Urinary bladder (tissue), 4 donors: ENCODE results near the gene AFAP1. TPM values are rescaled to one million over a fixed set of nuclear protein-coding genes. Genes with fewer than 3 reads are reported as not detected.
A peak's percentile ranks its signal among the peaks of the same experiment; 100 is the strongest.

Experiments used
- DNase-seq: peaks from one replicate; pipeline ENCODE4 v3.0.0-alpha.2; 2015; ENCODE audit errors: extremely low spot score
- H3K27ac ChIP-seq: one replicate; pipeline ENCODE4 v1.5.1; 2013; ENCODE audit warnings: low read depth, mild to moderate bottlenecking, moderate library complexity
- H3K36me3 ChIP-seq: one replicate; pipeline ENCODE4 v1.6.1; 2013; ENCODE audit warnings: mild to moderate bottlenecking, moderate library complexity; ENCODE audit not compliant: insufficient read depth
- H3K4me1 ChIP-seq: one replicate; pipeline ENCODE4 v1.6.1; 2013; ENCODE audit warnings: mild to moderate bottlenecking, moderate library complexity; ENCODE audit not compliant: insufficient read depth
- H3K4me3 ChIP-seq: one replicate; pipeline ENCODE4 v1.5.1; 2013; ENCODE audit warnings: low read depth, low read length
- WGBS: extraction: QIAGEN DNeasy Blood & Tissue Kit; methylation state at CpG from one replicate; pipeline ENCODE4 v1.1.7; 2013; 5-methylcytosine and 5-hydroxymethylcytosine counted together
- polyA plus RNA-seq: library from polyadenylated mRNA; stranded (reverse); fragments of 200-250 nt; gene quantifications from one replicate; pipeline ENCODE4 v1.2.3, GENCODE V29; 2013
- total RNA-seq: library from RNA; depleted of rRNA; stranded (reverse); fragments of >200 nt; gene quantifications from one replicate; pipeline ENCODE4 v1.2.3, GENCODE V29; 2014
- donor health status: healthy with polysubstance abuse.
- donor health status: healthy.

AFAP1 gene
- total and polyA plus RNA-seq, 2 donors = 27.8 to 41.8 TPM

- Histone ChIP-seq H3K27ac (no peak overlapping the region), H3K4me3 (no peak overlapping the region), H3K4me1 (no peaks in the 10 kb centered on the region), H3K36me3 (no peaks in the 10 kb centered on the region)
- no peak for DNase-seq
- 86% methylated on average over 12 of the region's 12 CpGs for WGBS
Observed at GRCh38 chr4:7894098-7894676, 45.5 kb downstream of the AFAP1 start.

- no peak overlapping the region for H3K27ac ChIP-seq
- WGBS = 89% methylated on average over 9 of the region's 9 CpGs
- no peak overlapping the region for H3K4me3 ChIP-seq
- no peaks in the 10 kb centered on the region for H3K4me1 ChIP-seq
- no peaks in the 10 kb centered on the region for H3K36me3 ChIP-seq
- DNase-seq = no peak
Observed at GRCh38 chr4:7893539-7893938, 46.1 kb downstream of the AFAP1 start.

GRCh38 chr4:7892212-7893019 is 47.2 kb downstream of the AFAP1 start:
- Histone ChIP-seq H3K27ac (no peak overlapping the region), H3K4me1 (no peaks in the 10 kb centered on the region), H3K36me3 (no peaks in the 10 kb centered on the region), H3K4me3 (no peak overlapping the region)
- DNase-seq = no peak
- 57% methylated on average over 12 of the region's 12 CpGs for WGBS

- DNase-seq = no peak
- H3K36me3 ChIP-seq = no peaks in the 10 kb centered on the region
- H3K27ac ChIP-seq = no peak overlapping the region
- no peaks in the 10 kb centered on the region for H3K4me1 ChIP-seq
- no peak overlapping the region for H3K4me3 ChIP-seq
- WGBS = 38% methylated on average over 7 of the region's 7 CpGs
Observed at GRCh38 chr4:7890635-7891393, 48.8 kb downstream of the AFAP1 start.

- DNase-seq = no peak
Observed at GRCh38 chr4:7887436-7887835, 52.2 kb downstream of the AFAP1 start.

GRCh38 chr4:7886007-7886973 is 53.4 kb downstream of the AFAP1 start:
- Histone ChIP-seq H3K36me3 (no peaks in the 10 kb centered on the region), H3K4me3 (no peak overlapping the region), H3K27ac (peak overlapping the region; percentile 38), H3K4me1 (no peaks in the 10 kb centered on the region)
- 30% methylated on average over 9 of the region's 9 CpGs for WGBS
- no peak for DNase-seq

More at GRCh38 chr4:7887436-7887835, 52.2 kb downstream of the AFAP1 start:
- H3K36me3 ChIP-seq = no peaks in the 10 kb centered on the region
- H3K4me3 ChIP-seq = no peak overlapping the region
- H3K27ac ChIP-seq = no peak overlapping the region
- H3K4me1 ChIP-seq = no peaks in the 10 kb centered on the region
- 50% methylated on average over 3 of the region's 3 CpGs for WGBS

GRCh38 chr4:7885216-7886006 is 54.2 kb downstream of the AFAP1 start:
- Histone ChIP-seq H3K27ac (no peak overlapping the region), H3K4me3 (no peak overlapping the region), H3K36me3 (no peaks in the 10 kb centered on the region), H3K4me1 (peaks cover 2% of the 10 kb centered on the region)
- no peak for DNase-seq
- 71% methylated on average over 16 of the region's 16 CpGs for WGBS

- WGBS = 72% methylated on average over 7 of the region's 7 CpGs
- peaks cover 2% of the 10 kb centered on the region for H3K4me1 ChIP-seq
- DNase-seq = no peak
- no peak overlapping the region for H3K27ac ChIP-seq
- H3K4me3 ChIP-seq = no peak overlapping the region
- H3K36me3 ChIP-seq = no peaks in the 10 kb centered on the region
Observed at GRCh38 chr4:7880683-7881082, 59.0 kb downstream of the AFAP1 start.

- WGBS = 73% methylated on average over 6 of the region's 6 CpGs
- no peaks in the 10 kb centered on the region for H3K36me3 ChIP-seq
- peaks cover 2% of the 10 kb centered on the region for H3K4me1 ChIP-seq
- no peak for DNase-seq
- H3K4me3 ChIP-seq = no peak overlapping the region
- H3K27ac ChIP-seq = no peak overlapping the region
Observed at GRCh38 chr4:7879127-7879526, 60.5 kb downstream of the AFAP1 start.

GRCh38 chr4:7878323-7878722 is 61.3 kb downstream of the AFAP1 start:
- DNase-seq = no peak
- WGBS = 60% methylated on average over 6 of the region's 6 CpGs
- Histone ChIP-seq H3K4me1 (peaks cover 2% of the 10 kb centered on the region), H3K27ac (no peak overlapping the region), H3K4me3 (no peak overlapping the region), H3K36me3 (no peaks in the 10 kb centered on the region)

GRCh38 chr4:7877176-7877575 is 62.5 kb downstream of the AFAP1 start:
- Histone ChIP-seq H3K27ac (no peak overlapping the region), H3K36me3 (no peaks in the 10 kb centered on the region), H3K4me1 (peaks cover 2% of the 10 kb centered on the region), H3K4me3 (no peak overlapping the region)
- no peak for DNase-seq
- 56% methylated on average over 6 of the region's 6 CpGs for WGBS

GRCh38 chr4:7876201-7876875 is 63.3 kb downstream of the AFAP1 start:
- no peak for DNase-seq
- Histone ChIP-seq H3K36me3 (no peaks in the 10 kb centered on the region), H3K4me1 (peaks cover 2% of the 10 kb centered on the region), H3K27ac (no peak overlapping the region), H3K4me3 (no peak overlapping the region)
- 37% methylated on average over 15 of the region's 15 CpGs for WGBS
